Left ventricle myocardium inferior (tissue), 1 donor: ENCODE data around the gene MTMR12. TPM values are rescaled to one million over a fixed set of nuclear protein-coding genes. Genes with fewer than 3 reads are reported as not detected.
A peak's percentile ranks its signal among the peaks of the same experiment; 100 is the strongest.

Source experiments
- DNase-seq: peaks from one replicate; pipeline ENCODE4 v3.0.0-alpha.2; 2020
- H3K27ac ChIP-seq: fragments of 200-600 bp; replicated peaks from 2 replicates; pipeline ENCODE4 v1.8.0; 2021
- H3K27me3 ChIP-seq: fragments of 200-600 bp; 2 replicates; pipeline ENCODE4 v1.8.0; 2021; ENCODE audit warnings: low read depth
- H3K36me3 ChIP-seq: fragments of 200-600 bp; 2 replicates; pipeline ENCODE4 v1.8.0; 2021
- H3K4me1 ChIP-seq: fragments of 200-600 bp; 2 replicates; pipeline ENCODE4 v1.8.0; 2021
- H3K4me3 ChIP-seq: fragments of 200-600 bp; 2 replicates; pipeline ENCODE4 v1.8.0; 2021; ENCODE audit warnings: mild to moderate bottlenecking, moderate library complexity
- H3K9me3 ChIP-seq: fragments of 200-600 bp; replicated peaks from 2 replicates; pipeline ENCODE4 v1.8.0; 2021
- intact Hi-C: fragments of 100-400 bp; cut with micrococcal nuclease; formaldehyde crosslinking; loops from one replicate; pipeline ENCODE4 v1.11.0; 2022
- total RNA-seq: library from RNA; stranded (reverse); fragmentation: NEBNext Ultra II Directional; extraction: Animal tissue kit (Norgen Biotek cat#: 25700); gene quantifications from one replicate; pipeline ENCODE4 v1.2.1, GENCODE V29; 2021
- TF ChIP-seq, protein P1 (sequence below): fragments of 200-600 bp; IDR thresholded peaks from 2 replicates; pipeline ENCODE4 v1.8.0; 2021; ENCODE audit warnings: antibody characterized with exemption, mild to moderate bottlenecking, borderline replicate concordance
- donor health status: DM: no; HTN: yes; CAD: no; lungs with severe emphysema.

Gene MTMR12
- total RNA-seq, 1 donor from 2014 or later: 13.8 TPM

DNA sequence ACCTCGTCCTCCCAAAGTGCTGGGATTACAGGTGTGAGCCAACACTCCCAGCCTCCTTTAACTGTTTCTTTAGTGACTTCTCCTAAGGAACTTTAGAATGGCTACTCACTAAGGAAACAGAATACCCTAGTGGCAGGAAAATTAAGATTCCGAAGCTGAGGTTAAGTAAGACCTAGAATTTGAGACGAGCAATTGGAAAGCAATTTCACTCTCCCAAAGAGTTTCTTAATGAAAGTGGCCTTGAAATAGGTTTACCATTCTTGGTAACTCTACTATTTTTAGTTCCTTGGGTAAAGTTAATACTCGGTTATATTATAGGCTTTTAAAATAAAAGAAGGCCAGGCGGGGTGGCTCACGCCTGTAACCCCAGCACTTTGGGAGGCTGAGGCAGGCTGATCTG is 115.7 kb downstream of the MTMR12 start:
- TF ChIP-seq, protein P1, sequence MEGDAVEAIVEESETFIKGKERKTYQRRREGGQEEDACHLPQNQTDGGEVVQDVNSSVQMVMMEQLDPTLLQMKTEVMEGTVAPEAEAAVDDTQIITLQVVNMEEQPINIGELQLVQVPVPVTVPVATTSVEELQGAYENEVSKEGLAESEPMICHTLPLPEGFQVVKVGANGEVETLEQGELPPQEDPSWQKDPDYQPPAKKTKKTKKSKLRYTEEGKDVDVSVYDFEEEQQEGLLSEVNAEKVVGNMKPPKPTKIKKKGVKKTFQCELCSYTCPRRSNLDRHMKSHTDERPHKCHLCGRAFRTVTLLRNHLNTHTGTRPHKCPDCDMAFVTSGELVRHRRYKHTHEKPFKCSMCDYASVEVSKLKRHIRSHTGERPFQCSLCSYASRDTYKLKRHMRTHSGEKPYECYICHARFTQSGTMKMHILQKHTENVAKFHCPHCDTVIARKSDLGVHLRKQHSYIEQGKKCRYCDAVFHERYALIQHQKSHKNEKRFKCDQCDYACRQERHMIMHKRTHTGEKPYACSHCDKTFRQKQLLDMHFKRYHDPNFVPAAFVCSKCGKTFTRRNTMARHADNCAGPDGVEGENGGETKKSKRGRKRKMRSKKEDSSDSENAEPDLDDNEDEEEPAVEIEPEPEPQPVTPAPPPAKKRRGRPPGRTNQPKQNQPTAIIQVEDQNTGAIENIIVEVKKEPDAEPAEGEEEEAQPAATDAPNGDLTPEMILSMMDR: no peak
- no peaks in the 10 kb centered on the region for H3K36me3 ChIP-seq
- H3K27me3 ChIP-seq: no peaks in the 10 kb centered on the region
- intact Hi-C loops: no loop called here
- H3K4me1 ChIP-seq: peaks cover 26% of the 10 kb centered on the region
- H3K27ac ChIP-seq: no peak overlapping the region
- no peak overlapping the region for H3K4me3 ChIP-seq
- no peaks in the 10 kb centered on the region for H3K9me3 ChIP-seq
- no peak for DNase-seq

DNA sequence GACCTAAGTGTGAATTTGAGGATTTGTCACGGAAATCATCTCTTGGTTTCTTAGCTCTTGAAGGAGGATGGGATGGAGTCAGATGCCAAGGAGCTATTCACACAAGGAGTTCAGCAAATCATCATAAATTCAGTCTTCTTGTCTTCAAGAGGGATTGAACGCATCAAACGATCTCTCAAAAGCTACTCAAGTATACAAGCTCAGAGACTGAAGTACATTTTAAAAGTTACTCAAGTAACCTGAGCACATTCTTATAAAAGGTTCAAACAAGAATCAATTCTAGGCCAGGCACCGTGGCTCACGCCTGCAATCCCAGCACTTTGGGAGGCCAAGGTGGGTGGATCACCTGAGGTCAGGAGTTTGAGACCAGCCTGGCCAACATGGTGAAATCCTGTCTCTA is 117.5 kb downstream of the MTMR12 start:
- intact Hi-C loops: no loop called here
- DNase-seq: no peak
- Histone ChIP-seq H3K27ac (no peak overlapping the region), H3K27me3 (no peaks in the 10 kb centered on the region), H3K9me3 (no peaks in the 10 kb centered on the region), H3K4me3 (no peak overlapping the region), H3K4me1 (peaks cover 16% of the 10 kb centered on the region), H3K36me3 (no peaks in the 10 kb centered on the region)
- TF ChIP-seq, protein P1: no peak

DNA sequence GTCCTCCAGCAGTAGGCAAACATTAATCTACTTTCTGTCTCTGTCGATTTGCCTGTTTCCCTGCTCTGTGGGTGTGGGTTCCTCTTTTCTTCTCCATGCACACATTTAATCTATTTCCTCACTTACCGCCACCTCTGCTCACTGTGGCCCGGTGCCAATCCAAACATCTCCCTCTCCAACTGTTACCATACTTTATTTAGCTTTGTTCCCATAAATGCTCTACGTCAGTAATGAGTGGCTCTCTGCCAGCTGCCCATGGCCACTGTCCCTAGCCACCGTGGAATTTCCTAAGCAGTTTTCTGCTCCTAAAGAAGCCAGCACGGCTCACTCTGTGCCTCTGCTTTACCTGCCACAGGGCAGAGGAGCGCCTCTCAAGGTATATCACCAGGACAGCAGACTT is 119.1 kb downstream of the MTMR12 start:
- H3K27ac ChIP-seq: peak overlapping the region; percentile 51
- no peaks in the 10 kb centered on the region for H3K9me3 ChIP-seq
- intact Hi-C loops: no loop called here
- TF ChIP-seq, protein P1: no peak
- H3K36me3 ChIP-seq: no peaks in the 10 kb centered on the region
- peak; percentile 88 for DNase-seq
- H3K4me1 ChIP-seq: peaks cover 16% of the 10 kb centered on the region
- no peaks in the 10 kb centered on the region for H3K27me3 ChIP-seq
- H3K4me3 ChIP-seq: peak overlapping the region; percentile 47

DNA sequence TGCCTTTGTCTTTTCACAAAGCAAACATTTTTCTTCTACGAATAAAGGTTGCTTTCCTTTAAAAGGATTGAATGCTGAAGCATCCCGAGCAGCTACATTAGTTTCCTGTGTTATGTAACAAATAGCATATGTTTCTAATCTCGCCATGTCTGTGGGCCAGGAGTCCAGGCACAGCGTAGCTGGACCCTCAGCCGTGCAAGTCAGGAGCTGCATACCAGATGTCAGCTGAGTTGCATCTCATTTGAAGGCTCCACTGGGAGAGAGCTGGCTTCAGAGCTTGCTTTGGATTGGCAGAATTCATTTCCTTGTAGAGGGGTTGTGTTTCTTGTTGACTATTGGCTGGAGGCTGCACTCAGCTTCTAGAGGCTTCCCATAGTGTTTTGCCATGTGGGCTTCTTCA is 122.6 kb downstream of the MTMR12 start:
- intact Hi-C loops: no loop called here
- TF ChIP-seq, protein P1: no peak
- peak; percentile 68 for DNase-seq
- H3K27ac ChIP-seq: peak overlapping the region; percentile 71
- peaks cover 16% of the 10 kb centered on the region for H3K4me1 ChIP-seq
- H3K27me3 ChIP-seq: no peaks in the 10 kb centered on the region
- no peak overlapping the region for H3K4me3 ChIP-seq
- peaks cover 11% of the 10 kb centered on the region for H3K9me3 ChIP-seq
- H3K36me3 ChIP-seq: no peaks in the 10 kb centered on the region

DNA sequence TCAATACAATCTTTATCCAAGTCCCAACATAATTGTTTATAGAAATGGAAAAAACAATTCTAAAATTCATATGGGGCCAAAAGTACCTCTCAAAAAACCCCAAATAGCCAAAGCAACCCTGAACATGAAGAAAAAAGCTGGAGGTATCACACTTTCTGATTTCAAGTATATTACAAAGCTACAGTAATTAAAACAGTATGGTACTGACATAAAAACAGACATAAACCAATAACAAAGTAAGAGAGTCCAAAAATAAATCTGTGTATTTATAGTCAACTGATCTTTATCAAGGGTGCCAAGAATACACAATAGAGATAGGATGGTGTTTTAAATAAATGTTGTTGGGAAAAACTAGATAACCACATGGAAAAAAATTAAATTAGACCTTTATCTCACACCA is 125.1 kb downstream of the MTMR12 start:
- Histone ChIP-seq H3K27ac (no peak overlapping the region), H3K9me3 (peaks cover 11% of the 10 kb centered on the region), H3K27me3 (no peaks in the 10 kb centered on the region), H3K4me3 (no peak overlapping the region), H3K36me3 (no peaks in the 10 kb centered on the region), H3K4me1 (peaks cover 4% of the 10 kb centered on the region)
- DNase-seq: no peak
- intact Hi-C loops: no loop called here
- TF ChIP-seq, protein P1: no peak
